ENCODE measurements around the gene CHST15.

- TF ChIP-seq, protein P1, sequence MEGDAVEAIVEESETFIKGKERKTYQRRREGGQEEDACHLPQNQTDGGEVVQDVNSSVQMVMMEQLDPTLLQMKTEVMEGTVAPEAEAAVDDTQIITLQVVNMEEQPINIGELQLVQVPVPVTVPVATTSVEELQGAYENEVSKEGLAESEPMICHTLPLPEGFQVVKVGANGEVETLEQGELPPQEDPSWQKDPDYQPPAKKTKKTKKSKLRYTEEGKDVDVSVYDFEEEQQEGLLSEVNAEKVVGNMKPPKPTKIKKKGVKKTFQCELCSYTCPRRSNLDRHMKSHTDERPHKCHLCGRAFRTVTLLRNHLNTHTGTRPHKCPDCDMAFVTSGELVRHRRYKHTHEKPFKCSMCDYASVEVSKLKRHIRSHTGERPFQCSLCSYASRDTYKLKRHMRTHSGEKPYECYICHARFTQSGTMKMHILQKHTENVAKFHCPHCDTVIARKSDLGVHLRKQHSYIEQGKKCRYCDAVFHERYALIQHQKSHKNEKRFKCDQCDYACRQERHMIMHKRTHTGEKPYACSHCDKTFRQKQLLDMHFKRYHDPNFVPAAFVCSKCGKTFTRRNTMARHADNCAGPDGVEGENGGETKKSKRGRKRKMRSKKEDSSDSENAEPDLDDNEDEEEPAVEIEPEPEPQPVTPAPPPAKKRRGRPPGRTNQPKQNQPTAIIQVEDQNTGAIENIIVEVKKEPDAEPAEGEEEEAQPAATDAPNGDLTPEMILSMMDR (conservative IDR thresholded peaks at IDR 0.05; ENCODE audit: low read length), result no peak
- no peak for TF ChIP-seq EZH2phosphoT487 (IDR thresholded peaks at IDR 0.05; ENCODE audit: borderline replicate concordance)
These were observed 4.5 kb upstream of the CHST15 start for GRCh38 chr10:124097883-124098282.

Measured in Loucy (cell line).